ENCODE measurements around the gene NUFIP2.

DNA sequence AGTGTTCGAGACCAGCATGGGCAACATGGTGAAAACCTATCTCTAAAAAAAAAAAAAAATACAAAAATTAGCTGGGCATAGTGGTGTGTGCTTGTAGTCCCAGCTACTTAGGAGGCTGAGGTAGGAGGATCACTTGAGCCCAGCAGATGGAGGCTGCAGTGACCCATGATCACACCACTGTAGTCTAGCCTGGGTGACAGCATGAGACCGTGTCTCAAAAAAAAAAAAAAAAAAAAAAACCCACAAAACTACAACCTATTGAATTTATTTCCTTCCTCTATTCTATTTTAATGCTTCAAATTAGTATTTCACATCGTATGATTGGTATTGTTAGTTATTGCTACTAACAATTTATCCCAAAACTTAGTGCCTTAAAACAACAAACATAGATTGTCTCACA, 9.4 kb upstream of the NUFIP2 start:
- TF ChIP-seq, protein P1, sequence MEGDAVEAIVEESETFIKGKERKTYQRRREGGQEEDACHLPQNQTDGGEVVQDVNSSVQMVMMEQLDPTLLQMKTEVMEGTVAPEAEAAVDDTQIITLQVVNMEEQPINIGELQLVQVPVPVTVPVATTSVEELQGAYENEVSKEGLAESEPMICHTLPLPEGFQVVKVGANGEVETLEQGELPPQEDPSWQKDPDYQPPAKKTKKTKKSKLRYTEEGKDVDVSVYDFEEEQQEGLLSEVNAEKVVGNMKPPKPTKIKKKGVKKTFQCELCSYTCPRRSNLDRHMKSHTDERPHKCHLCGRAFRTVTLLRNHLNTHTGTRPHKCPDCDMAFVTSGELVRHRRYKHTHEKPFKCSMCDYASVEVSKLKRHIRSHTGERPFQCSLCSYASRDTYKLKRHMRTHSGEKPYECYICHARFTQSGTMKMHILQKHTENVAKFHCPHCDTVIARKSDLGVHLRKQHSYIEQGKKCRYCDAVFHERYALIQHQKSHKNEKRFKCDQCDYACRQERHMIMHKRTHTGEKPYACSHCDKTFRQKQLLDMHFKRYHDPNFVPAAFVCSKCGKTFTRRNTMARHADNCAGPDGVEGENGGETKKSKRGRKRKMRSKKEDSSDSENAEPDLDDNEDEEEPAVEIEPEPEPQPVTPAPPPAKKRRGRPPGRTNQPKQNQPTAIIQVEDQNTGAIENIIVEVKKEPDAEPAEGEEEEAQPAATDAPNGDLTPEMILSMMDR (IDR thresholded peaks at IDR 0.05), result no peak
- no peak for TF ChIP-seq EP300 (IDR thresholded peaks at IDR 0.05)
